KMS-11 (cell line): Measurements from ENCODE around the gene TBC1D8.

Experiments used
- H2AFZ ChIP-seq: fragments of 200-600 bp; sonication (generic); 2 replicates; pipeline ENCODE4 v1.6.1; 2016; ENCODE audit warnings: antibody characterized with exemption, mixed run types, low read depth
- H3K27ac ChIP-seq: fragments of 200-600 bp; sonication (generic); 2 replicates; pipeline ENCODE4 v1.6.1; 2016; ENCODE audit warnings: mild to moderate bottlenecking, mixed run types
- H3K27me3 ChIP-seq: fragments of 200-600 bp; sonication (generic); 2 replicates; pipeline ENCODE4 v1.6.1; 2017; ENCODE audit warnings: mild to moderate bottlenecking, low read depth, mixed run types, moderate library complexity; ENCODE audit not compliant: insufficient read depth
- H3K36me3 ChIP-seq: fragments of 200-600 bp; sonication (generic); 2 replicates; pipeline ENCODE4 v1.6.1; 2017; ENCODE audit warnings: mild to moderate bottlenecking, mixed run types; ENCODE audit not compliant: insufficient read depth
- H3K4me1 ChIP-seq: fragments of 200-600 bp; sonication (generic); 2 replicates; pipeline ENCODE4 v1.6.1; 2016; ENCODE audit warnings: mild to moderate bottlenecking, low read depth, mixed run types; ENCODE audit not compliant: poor library complexity, severe bottlenecking
- H3K4me2 ChIP-seq: fragments of 200-600 bp; sonication (generic); 2 replicates; pipeline ENCODE4 v1.7.0; 2016; ENCODE audit warnings: mild to moderate bottlenecking, mixed run types
- H3K4me3 ChIP-seq: fragments of 200-600 bp; sonication (generic); IDR thresholded peaks from 2 replicates; pipeline ENCODE4 v1.6.1; 2017; ENCODE audit warnings: low read depth, low read length, mixed read lengths; ENCODE audit not compliant: insufficient read depth
- H3K79me2 ChIP-seq: fragments of 200-600 bp; sonication (generic); 2 replicates; pipeline ENCODE4 v1.6.1; 2016; ENCODE audit warnings: low read depth, mixed run types; ENCODE audit not compliant: insufficient read depth
- H3K9ac ChIP-seq: fragments of 200-600 bp; sonication (generic); 2 replicates; pipeline ENCODE4 v1.6.1; 2016; ENCODE audit warnings: mild to moderate bottlenecking, mixed run types
- H4K20me1 ChIP-seq: fragments of 200-600 bp; sonication (generic); 2 replicates; pipeline ENCODE4 v1.6.1; 2016; ENCODE audit warnings: mild to moderate bottlenecking, mixed run types; ENCODE audit not compliant: insufficient read depth
- CTCF ChIP-seq: fragments of 200-600 bp; sonication (generic); conservative IDR thresholded peaks from 2 replicates; pipeline ENCODE4 v1.6.1; 2017; ENCODE audit warnings: low read depth, mild to moderate bottlenecking, antibody characterized with exemption, low read length, moderate library complexity, mixed read lengths

Gene TBC1D8

DNA sequence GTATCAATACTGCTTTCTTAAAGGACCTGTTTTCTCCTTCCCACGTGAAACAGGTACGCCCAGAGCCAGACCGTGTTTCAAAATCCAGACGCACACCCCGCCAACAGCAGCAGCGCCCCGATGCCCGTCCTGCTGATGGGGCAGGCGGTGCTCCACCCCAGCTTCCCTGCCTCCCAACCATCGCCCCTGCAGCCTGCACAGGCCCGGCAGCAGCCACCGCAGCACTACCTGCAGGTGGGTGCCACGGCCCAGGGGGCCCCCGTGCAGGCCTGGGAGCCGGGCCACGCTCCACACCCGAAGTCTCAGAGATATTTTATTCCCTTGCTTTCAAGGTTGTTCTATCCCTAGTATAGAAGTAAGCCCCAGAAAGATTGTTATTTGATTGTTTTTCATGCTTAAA, 157.9 kb downstream of the TBC1D8 start:
- no peak overlapping the region for H3K4me2 ChIP-seq
- H3K79me2 ChIP-seq, result no peaks in the 10 kb centered on the region

GRCh38 chr2:100992262-100992661, 158.9 kb downstream of the TBC1D8 start:
- H4K20me1 ChIP-seq, result no peaks in the 10 kb centered on the region
- no peak overlapping the region for H3K27ac ChIP-seq
- H3K4me3 ChIP-seq, result no peak overlapping the region
- H3K4me1 ChIP-seq, result no peaks in the 10 kb centered on the region
- H3K9ac ChIP-seq, result no peak overlapping the region
- H3K36me3 ChIP-seq, result no peaks in the 10 kb centered on the region
- no peaks in the 10 kb centered on the region for H3K27me3 ChIP-seq
- H3K79me2 ChIP-seq, result no peaks in the 10 kb centered on the region
- no peak overlapping the region for H2AFZ ChIP-seq
- no peak for TF ChIP-seq CTCF
- no peak overlapping the region for H3K4me2 ChIP-seq

More for the DNA sequence above, 157.9 kb downstream of the TBC1D8 start:
- TF ChIP-seq CTCF, result no peak
- Histone ChIP-seq H4K20me1 (no peaks in the 10 kb centered on the region), H3K4me1 (no peaks in the 10 kb centered on the region), H2AFZ (no peak overlapping the region), H3K4me3 (no peak overlapping the region), H3K9ac (no peak overlapping the region), H3K27ac (no peak overlapping the region), H3K36me3 (no peaks in the 10 kb centered on the region), H3K27me3 (no peaks in the 10 kb centered on the region)

DNA sequence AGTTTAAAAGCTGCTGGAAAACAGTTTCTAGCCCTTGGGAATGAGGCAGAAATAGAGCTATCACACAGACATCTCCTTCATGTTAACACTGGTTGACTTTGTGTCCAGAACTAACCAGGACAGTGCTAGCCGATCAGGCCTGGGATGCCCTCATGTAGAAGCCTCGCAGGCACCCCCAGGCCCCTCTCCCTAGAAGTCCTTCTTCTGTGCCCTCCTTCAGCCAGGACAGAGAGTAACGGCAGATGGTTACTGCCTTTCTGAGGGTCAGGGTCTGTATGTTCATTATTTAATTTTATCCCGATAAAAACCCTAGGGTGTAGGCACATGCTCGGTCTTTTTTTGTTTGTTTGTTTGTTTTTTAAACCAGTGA, 159.8 kb downstream of the TBC1D8 start:
- no peak for TF ChIP-seq CTCF
- Histone ChIP-seq H3K79me2 (no peaks in the 10 kb centered on the region), H3K4me3 (no peak overlapping the region), H3K4me1 (no peaks in the 10 kb centered on the region), H3K9ac (no peak overlapping the region), H2AFZ (no peak overlapping the region), H3K27me3 (no peaks in the 10 kb centered on the region), H3K4me2 (no peak overlapping the region), H4K20me1 (no peaks in the 10 kb centered on the region), H3K36me3 (no peaks in the 10 kb centered on the region), H3K27ac (no peak overlapping the region)

GRCh38 chr2:100990650-100991403, 160.4 kb downstream of the TBC1D8 start:
- Histone ChIP-seq H3K27ac (no peak overlapping the region), H3K9ac (no peak overlapping the region), H2AFZ (no peak overlapping the region), H3K4me2 (no peak overlapping the region), H3K36me3 (no peaks in the 10 kb centered on the region), H3K79me2 (no peaks in the 10 kb centered on the region), H4K20me1 (no peaks in the 10 kb centered on the region), H3K4me3 (no peak overlapping the region), H3K4me1 (no peaks in the 10 kb centered on the region), H3K27me3 (no peaks in the 10 kb centered on the region)
- no peak for TF ChIP-seq CTCF
